Fibroblast of lung (primary cell): ENCODE data around the gene NKTR. TPM values are rescaled to one million over a fixed set of nuclear protein-coding genes. Genes with fewer than 3 reads are reported as not detected.
"Not testable (repeated sequence)": the region's sequence is repeated elsewhere in the genome, so short reads cannot be mapped to it uniquely, and the experiment has no call there.

Experiments
- DNase-seq, 2 donors: peaks; one replicate each; pipeline versions ENCODE4 v3.0.0 to v3.0.0-alpha.2; 2010; ENCODE audit warnings: low read depth in 2 of 2
- H2AFZ ChIP-seq: 2 replicates; pipeline ENCODE4 v1.5.1; 2012; ENCODE audit warnings: low read length, control low read depth, inconsistent platforms
- H3K27ac ChIP-seq: 2 replicates; pipeline ENCODE4 v1.5.1; 2011; ENCODE audit warnings: low read length, control low read depth; ENCODE audit not compliant: insufficient read depth
- H3K27me3 ChIP-seq: 2 replicates; pipeline ENCODE4 v1.5.1; 2011; ENCODE audit warnings: mild to moderate bottlenecking, low read length; ENCODE audit not compliant: control insufficient read depth, insufficient read depth
- H3K36me3 ChIP-seq: 2 replicates; pipeline ENCODE4 v1.5.1; 2011; ENCODE audit warnings: low read length; ENCODE audit not compliant: control insufficient read depth, insufficient read depth
- H3K4me1 ChIP-seq: 2 replicates; pipeline ENCODE4 v1.5.1; 2011; ENCODE audit warnings: low read length; ENCODE audit not compliant: control insufficient read depth, insufficient read depth; ENCODE audit errors: extremely low read depth
- H3K4me2 ChIP-seq: 2 replicates; pipeline ENCODE4 v1.5.1; 2011; ENCODE audit warnings: low read length, control low read depth; ENCODE audit not compliant: insufficient read depth; ENCODE audit errors: extremely low read depth
- H3K4me3 ChIP-seq, 4 experiments: fragments of 200-600 bp in 1 of 4; sonication (generic) in 1 of 4; replicated peaks in 1 of 4; 2 replicates each; pipeline ENCODE4 v1.5.1; 2011 to 2016; ENCODE audit warnings: low read length in 4 of 4, low read depth in 3 of 4, mild to moderate bottlenecking in 3 of 4, control low read depth in 2 of 4, inconsistent platforms in 1 of 4, mixed read lengths in 1 of 4; ENCODE audit not compliant: insufficient read depth in 1 of 4; ENCODE audit errors: control extremely low read depth in 1 of 4
- H3K79me2 ChIP-seq: 2 replicates; pipeline ENCODE4 v1.5.1; 2012; ENCODE audit warnings: mild to moderate bottlenecking, low read length, inconsistent platforms; ENCODE audit not compliant: control insufficient read depth, insufficient read depth
- H3K9ac ChIP-seq: 2 replicates; pipeline ENCODE4 v1.5.1; 2011; ENCODE audit warnings: mild to moderate bottlenecking, low read length, control low read depth; ENCODE audit not compliant: insufficient read depth
- H3K9me3 ChIP-seq: 2 replicates; pipeline ENCODE4 v1.5.1; 2012; ENCODE audit warnings: low read depth, low read length; ENCODE audit not compliant: control insufficient read depth, insufficient read depth
- H4K20me1 ChIP-seq: 2 replicates; pipeline ENCODE4 v1.5.1; 2011; ENCODE audit warnings: low read length; ENCODE audit not compliant: control insufficient read depth, insufficient read depth; ENCODE audit errors: extremely low read depth
- CTCF ChIP-seq, 2 donors: IDR thresholded peaks in 1 of 2; conservative IDR thresholded peaks in 1 of 2; 1 replicate in 1 of 2; 2 replicates in 1 of 2; pipeline ENCODE4 v1.5.1; 2011 to 2012; ENCODE audit warnings: low read length in 2 of 2, control low read depth in 1 of 2, inconsistent platforms in 1 of 2, low read depth in 1 of 2, mild to moderate bottlenecking in 1 of 2
- EZH2 ChIP-seq: IDR thresholded peaks from 2 replicates; pipeline ENCODE4 v1.5.1; 2012; ENCODE audit warnings: low read length, control low read depth, mild to moderate bottlenecking; ENCODE audit errors: missing control alignments
- polyA plus RNA-seq, 2 donors: library from polyadenylated mRNA; depleted of rRNA in 1 of 2; stranded (reverse) in 1 of 2; unstranded in 1 of 2; fragments of >200 nt; gene quantifications; 2 replicates each; pipeline ENCODE4 v1.2.1, GENCODE V29; 2011 to 2012; ENCODE audit warnings: missing spikeins in 1 of 2
- total RNA-seq: library from RNA; depleted of rRNA; stranded (reverse); fragments of >200 nt; gene quantifications from 2 replicates; pipeline ENCODE4 v1.2.1, GENCODE V29; 2014

NKTR gene
- total and polyA plus RNA-seq, 2 donors (not counting 1 experiment from before 2014, with no cell fraction given), result 26.4 to 44.6 TPM

- H3K27ac ChIP-seq, result peak overlapping the region; percentile 81
- peaks cover 8% of the 10 kb centered on the region for H3K79me2 ChIP-seq
- DNase-seq, result no peak
- TF ChIP-seq CTCF (conservative IDR thresholded peaks at IDR 0.05 in 1 of 2, IDR thresholded peaks at IDR 0.05 in 1 of 2; ENCODE audit: low read depth in 1 of 2, low read length in 2 of 2), result no peak
- no peak for TF ChIP-seq EZH2
- no peaks in the 10 kb centered on the region for H4K20me1 ChIP-seq
- H2AFZ ChIP-seq, result no peak overlapping the region
- H3K9ac ChIP-seq, result no peak overlapping the region
- H3K9me3 ChIP-seq, result no peaks in the 10 kb centered on the region
- no peaks in the 10 kb centered on the region for H3K27me3 ChIP-seq
- peak overlapping the region; percentile 98 for H3K4me2 ChIP-seq
- peaks cover 2% of the 10 kb centered on the region for H3K36me3 ChIP-seq
- H3K4me3 ChIP-seq, result peak overlapping the region; percentile 52 to 74 (median 68)
- peaks cover 5% of the 10 kb centered on the region for H3K4me1 ChIP-seq
Measured at GRCh38 chr3:42591811-42592210, 8.7 kb upstream of the NKTR start.

- Histone ChIP-seq H3K27ac (no peak overlapping the region), H3K36me3 (peaks cover 2% of the 10 kb centered on the region), H3K27me3 (no peaks in the 10 kb centered on the region), H2AFZ (no peak overlapping the region), H3K4me3 (no peak overlapping the region), H3K4me1 (peaks cover 5% of the 10 kb centered on the region), H4K20me1 (no peaks in the 10 kb centered on the region), H3K79me2 (peaks cover 8% of the 10 kb centered on the region), H3K9ac (no peak overlapping the region), H3K9me3 (no peaks in the 10 kb centered on the region), H3K4me2 (no peak overlapping the region)
- no peak for DNase-seq
- no peak for TF ChIP-seq EZH2
- no peak for TF ChIP-seq CTCF (conservative IDR thresholded peaks at IDR 0.05 in 1 of 2, IDR thresholded peaks at IDR 0.05 in 1 of 2; ENCODE audit: low read depth in 1 of 2, low read length in 2 of 2)
Measured at GRCh38 chr3:42593635-42594034, 6.9 kb upstream of the NKTR start.

- H3K4me2 ChIP-seq, result no peak overlapping the region
- peaks cover 8% of the 10 kb centered on the region for H3K79me2 ChIP-seq
- no peak overlapping the region for H3K27ac ChIP-seq
- no peak overlapping the region for H3K9ac ChIP-seq
- peaks cover 5% of the 10 kb centered on the region for H3K4me1 ChIP-seq
- DNase-seq, result no peak
- TF ChIP-seq EZH2 (no peak), CTCF (conservative IDR thresholded peaks at IDR 0.05 in 1 of 2, IDR thresholded peaks at IDR 0.05 in 1 of 2; ENCODE audit: low read depth in 1 of 2, low read length in 2 of 2) (no peak)
- no peaks in the 10 kb centered on the region for H3K9me3 ChIP-seq
- H3K36me3 ChIP-seq, result peaks cover 2% of the 10 kb centered on the region
- H2AFZ ChIP-seq, result no peak overlapping the region
- no peaks in the 10 kb centered on the region for H4K20me1 ChIP-seq
- no peaks in the 10 kb centered on the region for H3K27me3 ChIP-seq
- H3K4me3 ChIP-seq, result no peak overlapping the region
Measured at GRCh38 chr3:42595682-42596081, 4.8 kb upstream of the NKTR start.

- not testable (repeated sequence) for H3K36me3 ChIP-seq, H3K9ac ChIP-seq, H3K4me2 ChIP-seq, H3K4me3 ChIP-seq, H3K9me3 ChIP-seq, DNase-seq, H3K4me1 ChIP-seq, H4K20me1 ChIP-seq, H2AFZ ChIP-seq, H3K27me3 ChIP-seq, H3K27ac ChIP-seq
- H3K79me2 ChIP-seq, result peaks cover 10% of the 10 kb centered on the region
Measured at GRCh38 chr3:42597098-42597497, 3.4 kb upstream of the NKTR start.
